ENCODE results near the gene PNLDC1.
A peak's percentile ranks its signal among the peaks of the same experiment; 100 is the strongest.

The PNLDC1 gene

GRCh38 chr6:159852877-159853276, 52.8 kb downstream of the PNLDC1 start:
- peak; percentile 51 for DNase-seq

- no peak for DNase-seq
Measured at GRCh38 chr6:159853754-159854153, 53.7 kb downstream of the PNLDC1 start.

GRCh38 chr6:159854959-159855358, 54.9 kb downstream of the PNLDC1 start:
- DNase-seq, result no peak

- DNase-seq, result no peak
Measured at GRCh38 chr6:159858259-159858658, 58.2 kb downstream of the PNLDC1 start.

GRCh38 chr6:159860482-159860881, 60.4 kb downstream of the PNLDC1 start:
- DNase-seq, result no peak

- DNase-seq, result peak; percentile 10
Measured at GRCh38 chr6:159862103-159862502, 62.0 kb downstream of the PNLDC1 start.

- DNase-seq, result peak; percentile 41
Measured at GRCh38 chr6:159863341-159863740, 63.3 kb downstream of the PNLDC1 start.

GRCh38 chr6:159865226-159865920, 65.3 kb downstream of the PNLDC1 start:
- DNase-seq, result no peak

GRCh38 chr6:159866286-159867247, 66.5 kb downstream of the PNLDC1 start:
- DNase-seq, result no peak
